Activated naive CD4-positive, alpha-beta T cell treated with anti-CD3 and anti-CD28 coated beads, Interleukin-2, amount 10 ng/mL, durations not matched to agents 7 days and 5 days (primary cell): Measurements from ENCODE around the gene ABCC3.
"Not testable (repeated sequence)": the region's sequence is repeated elsewhere in the genome, so short reads cannot be mapped to it uniquely, and the experiment has no call there.

Source experiments
- CTCF ChIA-PET: fragments of 350-600 bp; sonication (Branson Sonifier 250); formaldehyde crosslinking; loops from one replicate; lab custom pipeline; 2021; ENCODE audit warnings: antibody characterized with exemption; lab: Charles Lee
- DNase-seq: peaks from one replicate; pipeline ENCODE4 v3.0.0-alpha.2; 2020
- H3K27ac Mint-ChIP-seq: one replicate; pipeline ENCODE4 v1.8.0; 2021; ENCODE audit warnings: mild to moderate bottlenecking, moderate library complexity, mixed read lengths
- H3K27me3 Mint-ChIP-seq: one replicate; pipeline ENCODE4 v1.8.0; 2021; ENCODE audit warnings: mild to moderate bottlenecking, mixed read lengths
- H3K36me3 Mint-ChIP-seq: one replicate; pipeline ENCODE4 v1.8.0; 2021; ENCODE audit warnings: mixed read lengths
- H3K4me1 Mint-ChIP-seq: one replicate; pipeline ENCODE4 v1.8.0; 2021; ENCODE audit warnings: mixed read lengths
- H3K4me3 Mint-ChIP-seq: one replicate; pipeline ENCODE4 v1.8.0; 2021; ENCODE audit warnings: mild to moderate bottlenecking, moderate library complexity, mixed read lengths
- H3K9me3 Mint-ChIP-seq: one replicate; pipeline ENCODE4 v1.8.0; 2021; ENCODE audit warnings: mixed read lengths

Gene ABCC3

GRCh38 chr17:50699410-50699809, 64.7 kb downstream of the ABCC3 start:
- CTCF ChIA-PET, result interaction anchor here (6.4 kb wide), 1 partner anchor 72 kb away, joined by 81 read pairs; no protein-coding TSS in a partner anchor
- H3K4me1 Mint-ChIP-seq, result peaks cover 43% of the 10 kb centered on the region
- H3K27ac Mint-ChIP-seq, result no peak overlapping the region
- H3K4me3 Mint-ChIP-seq, result no peak overlapping the region
- H3K9me3 Mint-ChIP-seq, result no peaks in the 10 kb centered on the region
- DNase-seq, result no peak
- no peaks in the 10 kb centered on the region for H3K27me3 Mint-ChIP-seq
- peaks cover 60% of the 10 kb centered on the region for H3K36me3 Mint-ChIP-seq

- CTCF ChIA-PET, result no interaction called here
- Mint-ChIP-seq H3K4me1 (peaks cover 47% of the 10 kb centered on the region), H3K27ac (no peak overlapping the region), H3K4me3 (no peak overlapping the region), H3K36me3 (peaks cover 38% of the 10 kb centered on the region), H3K27me3 (no peaks in the 10 kb centered on the region), H3K9me3 (no peaks in the 10 kb centered on the region)
- no peak for DNase-seq
Observed at GRCh38 chr17:50703162-50703561, 68.5 kb downstream of the ABCC3 start.

GRCh38 chr17:50707289-50708049, 72.8 kb downstream of the ABCC3 start, which contains the start of gene ANKRD40:
TSS of gene ANKRD40 (minus strand) at chr17:50707914. CDS start at chr17:50707654, 260 bp downstream.
- Mint-ChIP-seq H3K4me1 (peaks cover 55% of the 10 kb centered on the region), H3K27me3 (peaks cover 10% of the 10 kb centered on the region), H3K27ac (peak within 1 kb of the TSS; percentile 98), H3K36me3 (peaks cover 14% of the 10 kb centered on the region), H3K4me3 (peak within 1 kb of the TSS; percentile 85), H3K9me3 (no peaks in the 10 kb centered on the region)
- CTCF ChIA-PET, result interaction anchor here (0.7 kb wide), 1 partner anchor 181 kb away, joined by 3 read pairs; no protein-coding TSS in a partner anchor
- DNase-seq, result peak; percentile 91

- CTCF ChIA-PET, result interaction anchor here (1.0 to 1.8 kb wide), 2 partner anchors 10 to 14 kb away, joined by 4 read pairs; no protein-coding TSS in a partner anchor
- peaks cover 13% of the 10 kb centered on the region for H3K36me3 Mint-ChIP-seq
- H3K27me3 Mint-ChIP-seq, result peaks cover 18% of the 10 kb centered on the region
- peak overlapping the region; percentile 97 for H3K27ac Mint-ChIP-seq
- H3K9me3 Mint-ChIP-seq, result no peaks in the 10 kb centered on the region
- H3K4me1 Mint-ChIP-seq, result peaks cover 50% of the 10 kb centered on the region
- peak; percentile 29 for DNase-seq
- H3K4me3 Mint-ChIP-seq, result peak overlapping the region; percentile 85
Observed at GRCh38 chr17:50708050-50709000, 73.6 kb downstream of the ABCC3 start.

- not testable (repeated sequence) for H3K36me3 Mint-ChIP-seq, DNase-seq, H3K9me3 Mint-ChIP-seq
- H3K4me3 Mint-ChIP-seq, result peak overlapping the region; percentile 85
- peaks cover 26% of the 10 kb centered on the region for H3K27me3 Mint-ChIP-seq
- peaks cover 43% of the 10 kb centered on the region for H3K4me1 Mint-ChIP-seq
- CTCF ChIA-PET, result interaction anchor here (0.6 to 1.8 kb wide), 3 partner anchors 9 to 26 kb away, joined by 3 to 4 read pairs (median 4); no protein-coding TSS in a partner anchor
- H3K27ac Mint-ChIP-seq, result peak overlapping the region; percentile 97
Observed at GRCh38 chr17:50709053-50709452, 74.4 kb downstream of the ABCC3 start.

GRCh38 chr17:50710025-50710424, 75.3 kb downstream of the ABCC3 start:
- DNase-seq, result no peak
- peak overlapping the region; percentile 97 for H3K27ac Mint-ChIP-seq
- peaks cover 41% of the 10 kb centered on the region for H3K4me1 Mint-ChIP-seq
- H3K36me3 Mint-ChIP-seq, result peaks cover 4% of the 10 kb centered on the region
- H3K9me3 Mint-ChIP-seq, result no peaks in the 10 kb centered on the region
- CTCF ChIA-PET, result interaction anchor here (1.8 kb wide), 1 partner anchor 12 kb away, joined by 4 read pairs; no protein-coding TSS in a partner anchor
- H3K27me3 Mint-ChIP-seq, result peaks cover 26% of the 10 kb centered on the region
- H3K4me3 Mint-ChIP-seq, result peak overlapping the region; percentile 85

GRCh38 chr17:50710650-50711049, 76.0 kb downstream of the ABCC3 start:
- no peak for DNase-seq
- H3K36me3 Mint-ChIP-seq, result peaks cover 2% of the 10 kb centered on the region
- CTCF ChIA-PET, result no interaction called here
- no peaks in the 10 kb centered on the region for H3K9me3 Mint-ChIP-seq
- no peak overlapping the region for H3K4me3 Mint-ChIP-seq
- H3K27me3 Mint-ChIP-seq, result peaks cover 26% of the 10 kb centered on the region
- no peak overlapping the region for H3K27ac Mint-ChIP-seq
- H3K4me1 Mint-ChIP-seq, result peaks cover 35% of the 10 kb centered on the region

- peaks cover 26% of the 10 kb centered on the region for H3K4me1 Mint-ChIP-seq
- H3K27me3 Mint-ChIP-seq, result peaks cover 26% of the 10 kb centered on the region
- no peaks in the 10 kb centered on the region for H3K9me3 Mint-ChIP-seq
- H3K27ac Mint-ChIP-seq, result peak overlapping the region; percentile 43
- H3K4me3 Mint-ChIP-seq, result no peak overlapping the region
- no peaks in the 10 kb centered on the region for H3K36me3 Mint-ChIP-seq
- CTCF ChIA-PET, result interaction anchor here (1.2 kb wide), 1 partner anchor 19 kb away, joined by 3 read pairs; no protein-coding TSS in a partner anchor
- no peak for DNase-seq
Observed at GRCh38 chr17:50712641-50713040, 78.0 kb downstream of the ABCC3 start.

GRCh38 chr17:50715471-50715870, 80.8 kb downstream of the ABCC3 start:
- Mint-ChIP-seq H3K4me1 (peaks cover 4% of the 10 kb centered on the region), H3K27ac (no peak overlapping the region), H3K36me3 (peaks cover 5% of the 10 kb centered on the region), H3K4me3 (no peak overlapping the region), H3K27me3 (peaks cover 26% of the 10 kb centered on the region), H3K9me3 (no peaks in the 10 kb centered on the region)
- no peak for DNase-seq
- CTCF ChIA-PET, result no interaction called here

GRCh38 chr17:50719144-50719923, 84.7 kb downstream of the ABCC3 start, which contains the start of gene LUC7L3:
TSS of gene LUC7L3 (plus strand) at chr17:50719603. CDS start at chr17:50719733, 130 bp downstream.
- Mint-ChIP-seq H3K36me3 (peaks cover 14% of the 10 kb centered on the region), H3K27me3 (no peaks in the 10 kb centered on the region), H3K27ac (peak within 1 kb of the TSS; percentile 98), H3K4me3 (peak within 1 kb of the TSS; percentile 81), H3K4me1 (peaks cover 20% of the 10 kb centered on the region), H3K9me3 (no peaks in the 10 kb centered on the region)
- DNase-seq, result peak; percentile 94
- CTCF ChIA-PET, result no interaction called here

GRCh38 chr17:50719924-50720794, 85.5 kb downstream of the ABCC3 start:
- peak overlapping the region; percentile 81 for H3K4me3 Mint-ChIP-seq
- peaks cover 24% of the 10 kb centered on the region for H3K4me1 Mint-ChIP-seq
- no peaks in the 10 kb centered on the region for H3K9me3 Mint-ChIP-seq
- peak overlapping the region; percentile 98 for H3K27ac Mint-ChIP-seq
- no peak for DNase-seq
- peaks cover 14% of the 10 kb centered on the region for H3K36me3 Mint-ChIP-seq
- no peaks in the 10 kb centered on the region for H3K27me3 Mint-ChIP-seq
- CTCF ChIA-PET, result no interaction called here

GRCh38 chr17:50721194-50722010, 86.7 kb downstream of the ABCC3 start:
- Mint-ChIP-seq H3K4me1 (peaks cover 29% of the 10 kb centered on the region), H3K4me3 (peak overlapping the region; percentile 81), H3K36me3 (peaks cover 14% of the 10 kb centered on the region), H3K27ac (peak overlapping the region; percentile 98), H3K9me3 (no peaks in the 10 kb centered on the region), H3K27me3 (no peaks in the 10 kb centered on the region)
- CTCF ChIA-PET, result interaction anchor here (1.9 kb wide), 1 partner anchor 12 kb away, joined by 4 read pairs; no protein-coding TSS in a partner anchor
- DNase-seq, result no peak
